UCSD-AML1 (cell line): ENCODE measurements around the gene STEAP1.

Experiments
- DNase-seq: peaks from one replicate; lab custom pipeline; 2025; ENCODE audit not compliant: unreplicated experiment; lab: John Stamatoyannopoulos, UW

The STEAP1 gene

GRCh38 chr7:90211391-90212148, 57.3 kb downstream of the STEAP1 start, which contains the start of gene STEAP2:
Gene STEAP2, plus strand, starts transcription at chr7:90211740. Its CDS starts 13,343 bp downstream, at chr7:90225083.
- DNase-seq, result no peak

- no peak for DNase-seq
Measured at GRCh38 chr7:90212149-90212495, 57.9 kb downstream of the STEAP1 start.

GRCh38 chr7:90213521-90213920, 59.3 kb downstream of the STEAP1 start:
- no peak for DNase-seq
